Type B pancreatic cell (in vitro differentiated cells): ENCODE data around the gene TMEM154. TPM values are rescaled to one million over a fixed set of nuclear protein-coding genes. Genes with fewer than 3 reads are reported as not detected.

Experiments used
- DNase-seq: peaks from one replicate; pipeline ENCODE4 v3.0.0; 2021; ENCODE audit warnings: mixed read lengths; ENCODE audit not compliant: unreplicated experiment; ENCODE audit errors: extremely low spot score
- H3K27ac Mint-ChIP-seq: 2 replicates; pipeline ENCODE4 v1.8.0; 2021; ENCODE audit warnings: mild to moderate bottlenecking, mixed read lengths
- H3K27me3 Mint-ChIP-seq: 2 replicates; pipeline ENCODE4 v1.8.0; 2021; ENCODE audit warnings: mixed read lengths
- H3K36me3 Mint-ChIP-seq: 2 replicates; pipeline ENCODE4 v1.8.0; 2021; ENCODE audit warnings: mixed read lengths
- H3K4me1 Mint-ChIP-seq: one replicate; pipeline ENCODE4 v1.8.0; 2021; ENCODE audit warnings: mixed read lengths; ENCODE audit not compliant: unreplicated experiment
- H3K4me3 Mint-ChIP-seq: 2 replicates; pipeline ENCODE4 v1.8.0; 2021; ENCODE audit warnings: mild to moderate bottlenecking, mixed read lengths
- H3K9me3 Mint-ChIP-seq: 2 replicates; pipeline ENCODE4 v1.8.0; 2021; ENCODE audit warnings: mixed read lengths
- CTCF ChIP-seq: fragments of 200-600 bp; sonication (generic); conservative IDR thresholded peaks from 2 replicates; pipeline ENCODE4 v1.5.0; 2021; ENCODE audit warnings: antibody characterized with exemption, mild to moderate bottlenecking
- total RNA-seq: library from RNA; stranded (reverse); gene quantifications from 2 replicates; pipeline ENCODE4 v1.2.1, GENCODE V29; 2021; ENCODE audit warnings: low replicate concordance

TMEM154 gene
- total RNA-seq, 1 donor from 2014 or later: 11.1 TPM

- H3K36me3 Mint-ChIP-seq: no peaks in the 10 kb centered on the region
- no peak overlapping the region for H3K4me3 Mint-ChIP-seq
- peaks cover 12% of the 10 kb centered on the region for H3K27me3 Mint-ChIP-seq
- TF ChIP-seq CTCF: no peak
- peaks cover 16% of the 10 kb centered on the region for H3K4me1 Mint-ChIP-seq
- no peak overlapping the region for H3K27ac Mint-ChIP-seq
- H3K9me3 Mint-ChIP-seq: no peaks in the 10 kb centered on the region
- no peak for DNase-seq
Observed at GRCh38 chr4:152613351-152613750, 66.4 kb downstream of the TMEM154 start.

GRCh38 chr4:152610131-152610530, 69.7 kb downstream of the TMEM154 start:
- Mint-ChIP-seq H3K36me3 (no peaks in the 10 kb centered on the region), H3K4me3 (no peak overlapping the region), H3K27me3 (peaks cover 12% of the 10 kb centered on the region), H3K27ac (no peak overlapping the region), H3K9me3 (no peaks in the 10 kb centered on the region), H3K4me1 (peaks cover 36% of the 10 kb centered on the region)
- no peak for DNase-seq
- TF ChIP-seq CTCF: no peak

- no peaks in the 10 kb centered on the region for H3K36me3 Mint-ChIP-seq
Observed at GRCh38 chr4:152609481-152609880, 70.3 kb downstream of the TMEM154 start.

GRCh38 chr4:152607178-152607577, 72.6 kb downstream of the TMEM154 start:
- Mint-ChIP-seq H3K4me3 (no peak overlapping the region), H3K36me3 (no peaks in the 10 kb centered on the region), H3K4me1 (peaks cover 31% of the 10 kb centered on the region), H3K9me3 (no peaks in the 10 kb centered on the region), H3K27ac (no peak overlapping the region), H3K27me3 (peaks cover 3% of the 10 kb centered on the region)
- no peak for TF ChIP-seq CTCF
- DNase-seq: no peak

More at GRCh38 chr4:152609481-152609880, 70.3 kb downstream of the TMEM154 start:
- no peak for DNase-seq
- Mint-ChIP-seq H3K4me3 (no peak overlapping the region), H3K27me3 (peaks cover 12% of the 10 kb centered on the region), H3K9me3 (no peaks in the 10 kb centered on the region), H3K27ac (no peak overlapping the region), H3K4me1 (peaks cover 36% of the 10 kb centered on the region)
- no peak for TF ChIP-seq CTCF

- no peak for DNase-seq
- H3K27ac Mint-ChIP-seq: no peak overlapping the region
- no peaks in the 10 kb centered on the region for H3K36me3 Mint-ChIP-seq
- H3K4me3 Mint-ChIP-seq: no peak overlapping the region
- no peak for TF ChIP-seq CTCF
- H3K27me3 Mint-ChIP-seq: peaks cover 6% of the 10 kb centered on the region
- H3K4me1 Mint-ChIP-seq: peaks cover 31% of the 10 kb centered on the region
- no peaks in the 10 kb centered on the region for H3K9me3 Mint-ChIP-seq
Observed at GRCh38 chr4:152606753-152607152, 73.0 kb downstream of the TMEM154 start.
